Nucleus accumbens (tissue), 56 donors: Measurements from ENCODE around the gene CDKAL1.
"Not testable (repeated sequence)": the region's sequence is repeated elsewhere in the genome, so short reads cannot be mapped to it uniquely, and the experiment has no call there.

Experiments
- DNase-seq, 56 donors: peaks; one replicate each; lab custom pipeline; 2025; lab: John Stamatoyannopoulos, UW

Gene CDKAL1

DNA sequence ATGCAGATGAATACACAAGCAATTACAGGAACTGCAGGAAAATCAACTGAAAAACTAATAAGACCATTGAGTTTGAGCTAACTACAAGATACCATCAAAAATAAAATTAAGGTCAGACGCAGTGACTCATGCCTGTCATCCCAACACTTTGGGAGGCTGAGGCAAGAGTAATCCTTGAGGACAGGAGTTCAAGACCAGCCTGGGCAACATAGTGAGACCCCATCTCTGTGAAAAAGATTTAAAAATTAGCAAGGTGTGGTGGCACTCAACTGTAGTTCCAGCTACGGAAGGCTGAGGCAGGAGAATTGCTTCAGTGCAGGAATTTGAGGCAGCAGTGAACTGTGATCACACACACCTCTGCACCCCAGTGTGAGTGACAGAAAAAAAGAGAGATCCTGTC is 639.4 kb downstream of the CDKAL1 start:
- DNase-seq = no peak

DNA sequence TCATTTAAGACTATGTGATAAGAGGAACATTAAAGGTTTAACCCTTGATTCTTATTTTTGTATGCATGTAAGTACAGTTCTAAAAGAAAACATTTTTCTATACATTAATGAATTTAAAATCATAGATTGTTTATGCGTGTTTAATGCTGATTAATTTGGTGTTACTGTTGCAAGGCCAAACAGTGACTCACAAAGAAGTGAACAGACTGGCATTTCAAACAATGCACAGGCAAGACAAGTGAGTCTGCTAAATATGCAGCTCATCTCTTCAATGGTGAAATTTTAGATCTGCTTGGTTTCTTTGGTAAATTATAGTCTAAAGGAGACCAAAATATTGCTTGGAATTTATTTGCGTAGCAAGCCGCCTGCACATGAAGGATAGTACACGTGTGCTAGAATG is 641.9 kb downstream of the CDKAL1 start:
- no peak for DNase-seq

DNA sequence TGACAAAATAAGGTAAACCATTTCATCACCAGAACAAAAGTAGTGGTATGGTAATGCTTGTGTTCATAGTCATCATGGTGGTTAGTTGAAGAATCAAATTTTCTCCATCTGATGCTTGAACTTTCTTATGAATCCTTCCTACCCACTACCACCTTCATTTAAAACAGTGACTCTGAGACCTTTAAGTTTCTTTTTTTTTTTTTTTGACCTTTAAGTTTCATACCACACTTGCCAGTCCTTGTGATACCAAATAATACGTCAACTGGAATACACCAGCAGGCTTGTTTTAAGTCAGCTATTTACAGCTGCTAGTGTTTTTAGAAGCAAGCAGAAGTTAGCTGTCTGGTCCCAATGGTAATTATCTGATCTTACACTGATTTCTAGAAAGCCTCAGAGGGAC is 645.9 kb downstream of the CDKAL1 start:
- no peak for DNase-seq

DNA sequence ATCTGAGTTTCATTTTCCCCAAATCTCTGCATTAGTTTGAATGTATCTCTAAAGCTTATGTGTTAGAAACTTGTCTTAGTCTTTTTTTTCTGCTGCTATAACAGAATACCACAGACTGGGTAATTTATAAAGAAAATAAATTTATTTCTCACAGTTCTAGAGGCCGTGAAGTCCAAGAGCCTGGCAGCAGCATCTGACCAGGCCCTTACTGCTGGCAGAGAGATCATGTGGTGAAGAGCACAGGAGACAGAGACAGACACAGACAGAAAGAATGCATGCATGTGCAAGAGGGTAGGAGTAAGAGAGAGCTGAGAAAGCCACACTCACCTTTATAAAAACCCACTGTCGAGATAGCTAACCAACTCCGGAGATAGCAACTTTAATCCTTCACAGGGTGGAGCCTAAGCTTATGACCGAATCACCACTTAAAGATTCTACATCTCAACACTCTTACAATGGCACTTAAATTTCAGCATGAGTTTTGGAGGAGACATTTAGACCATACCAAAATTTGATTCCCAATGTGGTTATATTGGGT is 646.6 kb downstream of the CDKAL1 start:
- DNase-seq = no peak

DNA sequence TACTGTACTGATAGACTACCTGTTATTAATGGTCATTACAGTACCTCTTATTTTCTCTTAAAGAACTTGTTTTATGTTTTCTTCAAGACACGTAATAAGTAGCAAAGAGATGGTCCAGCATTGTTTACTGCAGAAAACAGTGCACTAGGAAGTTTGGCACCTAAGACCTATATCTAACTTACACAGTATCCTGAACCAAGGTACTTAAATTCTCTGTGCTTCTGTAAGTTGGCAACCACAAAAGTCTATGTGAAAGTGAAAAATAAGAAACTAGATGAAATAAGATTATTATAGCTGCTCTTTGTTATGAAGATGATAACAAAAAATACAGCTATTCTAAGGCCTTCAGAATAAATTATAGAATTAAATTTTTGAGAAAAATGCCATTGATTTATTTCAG is 647.6 kb downstream of the CDKAL1 start:
- DNase-seq = no peak

DNA sequence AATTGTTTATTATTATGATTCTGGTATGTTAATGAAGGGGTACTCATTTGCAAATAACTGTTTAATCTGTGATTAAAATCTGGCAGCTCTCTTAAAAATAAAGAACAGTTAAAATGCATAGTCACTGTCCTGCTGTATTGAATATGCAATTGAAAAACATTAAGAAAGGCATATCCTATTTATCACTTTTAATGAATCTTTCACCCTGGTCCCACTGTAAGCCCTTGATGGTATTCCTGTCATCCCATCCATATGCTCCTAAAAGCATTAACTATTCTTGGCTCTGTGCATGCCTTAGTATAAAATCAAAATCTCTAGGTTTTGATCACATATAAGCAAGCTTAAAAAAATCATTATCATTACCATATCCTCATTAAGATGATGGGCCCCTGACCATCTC is 648.3 kb downstream of the CDKAL1 start:
- DNase-seq = no peak

DNA sequence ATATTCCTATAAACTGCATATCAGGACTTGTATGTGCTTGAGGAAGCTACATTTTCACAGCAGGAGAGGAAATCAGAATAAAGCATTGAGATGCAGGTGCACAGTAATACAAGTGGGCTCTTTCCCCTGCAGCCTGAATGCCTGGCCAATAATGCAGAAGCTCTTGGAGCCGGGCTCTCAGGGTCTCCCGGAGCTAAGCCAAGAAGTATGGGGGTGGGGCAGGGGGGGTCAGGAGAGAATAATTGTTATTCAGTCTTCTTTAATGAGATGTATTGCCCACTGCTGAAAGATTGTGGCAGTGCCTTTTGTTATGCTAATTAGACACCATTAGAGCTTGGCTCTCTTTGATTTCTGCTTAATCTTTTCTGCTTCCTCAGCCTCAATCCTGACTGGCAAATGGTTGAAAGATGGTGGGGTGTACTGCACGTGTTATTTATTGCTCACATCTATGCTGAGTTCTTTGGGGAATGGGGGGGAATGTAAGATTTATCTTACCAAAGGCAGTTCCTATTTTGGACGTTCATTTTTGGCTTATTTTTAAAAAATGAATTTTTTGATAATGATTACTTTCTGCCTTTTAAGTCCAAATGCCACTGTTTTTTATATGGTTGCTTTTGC is 651.7 kb downstream of the CDKAL1 start:
- peak in 4 of 56 donors; percentile 4 to 37 (median 8) for DNase-seq

DNA sequence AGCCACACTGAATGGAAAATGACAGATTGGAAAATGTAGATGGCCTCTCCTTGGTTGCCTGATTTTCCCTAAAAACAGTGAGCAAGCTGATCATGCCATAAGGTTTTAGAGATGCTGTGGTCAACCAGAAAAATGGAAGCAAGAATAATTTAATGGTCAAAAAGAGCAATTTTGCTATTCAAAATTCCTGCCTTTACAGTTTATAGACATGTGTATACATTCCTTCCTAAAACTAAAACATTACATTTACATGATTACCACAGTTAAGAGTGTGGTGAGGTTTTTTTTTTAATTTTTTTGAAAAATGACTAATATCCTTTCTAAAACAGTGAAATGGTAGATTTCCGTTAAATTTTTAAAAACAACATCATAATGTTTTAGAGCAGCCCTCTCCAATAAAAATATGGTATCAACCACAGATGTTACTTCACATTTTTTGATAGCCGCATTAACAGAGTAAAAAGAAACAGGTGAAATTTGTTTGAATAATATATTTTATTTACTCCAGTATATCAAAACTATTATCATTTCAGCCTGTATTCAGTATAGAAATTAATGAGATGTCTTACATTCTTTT is 652.3 kb downstream of the CDKAL1 start:
- DNase-seq = no peak

DNA sequence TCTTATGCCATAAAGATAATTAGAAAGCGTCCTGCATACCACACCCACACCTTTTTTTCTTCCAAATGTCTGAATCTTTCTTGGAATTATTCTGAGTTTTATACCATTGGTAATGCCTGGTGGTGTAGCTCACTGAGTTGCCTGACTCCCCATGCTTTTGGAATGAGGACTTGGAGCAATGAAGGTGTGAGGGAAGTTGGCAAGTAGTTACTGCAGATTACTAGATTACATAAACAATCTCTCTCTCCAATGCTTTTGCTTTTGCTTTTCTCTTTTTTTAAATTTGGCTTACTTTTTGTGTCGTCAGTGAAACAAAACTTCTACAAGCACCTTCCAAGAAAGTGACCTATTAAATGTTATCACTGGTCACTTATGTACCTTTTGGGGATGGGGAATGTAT is 653.2 kb downstream of the CDKAL1 start:
- no peak for DNase-seq

DNA sequence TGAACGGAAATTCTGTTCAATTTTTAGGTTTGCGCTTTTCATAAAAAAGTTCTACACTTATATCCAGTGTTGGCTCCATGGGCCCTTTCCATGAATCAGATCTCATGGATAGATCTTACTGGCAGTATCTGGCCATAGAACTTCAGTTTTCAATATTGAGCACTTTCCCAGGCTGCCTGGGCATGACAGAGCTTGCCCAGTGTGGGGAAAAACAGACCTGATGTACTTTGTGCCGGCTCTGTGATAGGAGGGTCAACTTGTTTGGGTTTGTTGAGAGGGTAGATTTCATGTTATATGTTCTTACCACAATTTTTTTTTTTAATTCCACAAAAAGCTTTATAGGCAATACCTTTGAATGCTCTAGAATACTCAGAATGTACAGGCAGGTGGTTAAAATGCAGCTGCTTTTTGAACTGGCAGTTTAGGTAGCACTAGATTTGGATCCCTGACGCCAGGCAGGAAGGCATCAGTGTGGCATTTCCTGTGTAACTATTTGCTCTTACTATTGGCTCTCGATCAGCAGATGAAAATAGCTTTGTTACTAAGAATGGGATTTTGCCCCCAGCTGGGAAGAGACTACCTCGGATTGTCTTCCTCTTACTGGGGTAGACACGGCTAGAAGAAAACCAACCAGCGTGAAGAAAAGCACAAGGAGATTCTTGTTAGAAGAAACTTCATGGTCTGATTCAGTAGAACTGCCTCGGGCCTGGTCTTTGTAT is 654.4 kb downstream of the CDKAL1 start:
- DNase-seq = no peak

DNA sequence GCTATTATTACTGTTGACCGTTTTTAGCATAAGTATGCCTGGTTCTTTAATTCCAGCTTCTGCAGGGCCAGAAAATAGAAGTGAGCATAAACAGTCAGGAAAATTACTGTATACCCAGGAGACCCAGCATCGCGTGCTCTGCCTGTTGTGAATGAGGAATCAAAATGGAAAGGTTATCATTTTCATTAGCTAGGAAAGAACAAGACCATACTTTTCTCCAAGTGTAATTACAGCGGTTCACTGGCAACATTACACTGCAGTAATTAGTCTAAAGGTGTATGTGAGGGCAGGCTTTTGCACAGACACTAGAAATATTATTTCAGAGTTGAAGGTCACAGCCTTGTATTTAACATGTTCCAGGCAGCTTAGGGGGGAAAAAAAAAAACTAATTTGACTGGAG is 655.5 kb downstream of the CDKAL1 start:
- no peak for DNase-seq

DNA sequence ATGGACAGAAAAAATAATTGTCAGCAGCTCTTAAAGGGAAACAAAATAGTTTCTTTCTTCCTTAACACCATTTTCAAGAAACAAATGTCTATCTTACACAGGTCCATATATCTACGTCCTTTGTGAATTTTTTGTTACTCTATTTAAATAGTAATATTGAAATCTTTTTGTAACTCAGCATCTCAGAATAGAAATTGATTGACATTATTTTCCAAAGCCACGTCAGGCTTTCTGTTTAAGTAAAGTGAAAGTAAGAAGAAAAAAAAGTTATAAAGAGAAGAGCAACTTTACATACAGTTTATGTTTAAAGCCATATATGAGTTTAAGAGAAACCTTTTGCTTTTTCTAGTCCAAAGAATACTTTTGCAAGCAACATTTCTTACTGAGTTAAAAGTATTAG is 656.4 kb downstream of the CDKAL1 start:
- no peak for DNase-seq

DNA sequence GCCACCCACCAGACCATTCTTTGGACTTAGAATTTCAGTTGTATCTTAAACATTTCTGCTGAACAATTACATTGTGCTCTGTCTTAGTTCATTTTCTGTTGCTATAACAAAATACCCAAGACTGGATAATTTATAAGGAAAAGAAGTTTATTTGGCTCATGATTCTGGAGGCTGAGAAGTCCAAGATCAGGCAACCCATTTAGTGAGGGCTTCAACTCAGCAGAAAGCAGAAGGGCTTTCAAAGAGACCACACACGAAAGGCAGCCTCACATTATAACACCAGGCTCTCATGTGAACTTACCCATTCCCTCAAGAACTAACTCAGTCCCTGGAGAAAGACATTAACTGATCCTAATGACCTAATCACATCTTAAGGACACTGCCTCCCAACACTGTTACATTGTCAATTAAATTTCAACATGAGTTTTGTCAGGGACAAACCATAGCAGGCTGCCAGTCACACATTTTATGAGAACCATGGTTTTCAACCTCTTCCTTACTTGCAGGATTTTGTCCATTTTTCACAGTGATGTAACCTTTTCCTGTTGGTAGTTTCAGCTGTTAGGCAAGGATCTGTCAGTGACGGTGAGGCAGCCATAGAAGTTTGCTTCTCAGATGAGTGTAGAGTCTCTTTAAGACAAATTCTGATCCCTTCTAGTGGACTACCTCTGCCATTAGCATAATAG is 659.7 kb downstream of the CDKAL1 start:
- DNase-seq = no peak

DNA sequence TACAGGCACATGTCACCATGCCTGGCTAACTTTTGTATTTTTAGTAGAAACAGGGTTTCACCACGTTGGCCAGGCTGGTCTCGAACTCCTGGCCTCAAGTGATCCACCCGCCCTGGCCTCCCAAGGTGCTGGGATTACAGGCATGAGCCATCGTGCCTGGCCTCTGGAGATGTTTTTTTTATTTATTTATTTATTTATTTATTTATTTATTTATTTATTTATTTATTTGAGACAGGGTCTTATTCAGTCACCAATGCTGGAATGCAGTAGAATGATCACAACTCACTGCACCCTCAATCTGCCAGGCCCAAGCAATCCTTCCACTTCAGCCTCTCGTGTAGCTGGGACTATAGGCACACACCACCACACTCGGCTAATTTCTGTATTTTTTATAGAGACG is 661.0 kb downstream of the CDKAL1 start:
- DNase-seq = not testable (repeated sequence)

DNA sequence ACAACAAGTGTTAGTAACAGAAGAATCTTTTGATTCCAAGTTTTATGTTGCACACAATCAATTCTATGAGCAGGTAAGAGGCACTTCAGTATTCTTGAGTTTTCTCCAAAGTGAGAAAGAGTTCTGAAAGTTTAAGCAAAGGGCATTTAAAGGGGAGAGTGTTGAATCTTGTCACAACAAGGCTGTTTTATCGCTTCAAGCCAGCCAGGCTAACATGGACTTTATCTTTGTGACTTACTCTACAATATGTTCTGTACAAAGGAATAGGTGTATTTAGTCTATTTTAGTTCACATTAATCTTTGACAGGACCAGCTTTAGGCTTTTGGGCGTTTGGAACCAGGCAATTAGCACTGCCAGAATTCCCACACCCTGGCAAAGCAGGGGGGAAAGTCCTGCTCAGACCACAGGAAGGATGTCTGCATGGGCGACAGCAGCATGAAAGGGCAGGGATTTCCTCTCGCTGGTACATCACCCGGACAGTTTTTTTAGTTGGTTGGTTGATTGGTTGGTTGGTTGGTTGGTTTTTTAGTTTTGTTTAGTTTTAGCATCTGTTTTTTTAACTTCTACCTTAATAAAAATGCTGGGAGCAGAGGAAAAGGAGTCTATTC is 663.9 kb downstream of the CDKAL1 start:
- DNase-seq = no peak

DNA sequence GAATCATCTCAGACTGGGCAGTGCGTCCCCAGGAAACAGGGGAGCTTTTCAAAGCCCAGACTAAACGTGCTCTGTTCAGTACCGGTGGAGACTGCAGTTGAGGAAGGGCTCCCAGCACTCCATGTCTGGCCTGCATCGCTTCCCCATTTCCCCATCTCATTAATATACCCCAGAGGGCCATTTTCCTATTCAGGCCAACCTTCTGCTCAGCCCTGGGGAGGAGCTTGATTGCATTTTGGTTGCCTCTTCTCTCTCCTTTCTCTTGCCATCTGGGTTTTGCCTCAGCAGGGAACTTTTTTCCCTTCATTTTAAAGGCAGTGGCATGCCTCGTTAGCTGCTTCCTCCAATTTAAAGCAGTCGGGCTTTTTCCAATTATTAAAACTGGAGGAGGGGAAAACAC is 665.0 kb downstream of the CDKAL1 start:
- no peak for DNase-seq

DNA sequence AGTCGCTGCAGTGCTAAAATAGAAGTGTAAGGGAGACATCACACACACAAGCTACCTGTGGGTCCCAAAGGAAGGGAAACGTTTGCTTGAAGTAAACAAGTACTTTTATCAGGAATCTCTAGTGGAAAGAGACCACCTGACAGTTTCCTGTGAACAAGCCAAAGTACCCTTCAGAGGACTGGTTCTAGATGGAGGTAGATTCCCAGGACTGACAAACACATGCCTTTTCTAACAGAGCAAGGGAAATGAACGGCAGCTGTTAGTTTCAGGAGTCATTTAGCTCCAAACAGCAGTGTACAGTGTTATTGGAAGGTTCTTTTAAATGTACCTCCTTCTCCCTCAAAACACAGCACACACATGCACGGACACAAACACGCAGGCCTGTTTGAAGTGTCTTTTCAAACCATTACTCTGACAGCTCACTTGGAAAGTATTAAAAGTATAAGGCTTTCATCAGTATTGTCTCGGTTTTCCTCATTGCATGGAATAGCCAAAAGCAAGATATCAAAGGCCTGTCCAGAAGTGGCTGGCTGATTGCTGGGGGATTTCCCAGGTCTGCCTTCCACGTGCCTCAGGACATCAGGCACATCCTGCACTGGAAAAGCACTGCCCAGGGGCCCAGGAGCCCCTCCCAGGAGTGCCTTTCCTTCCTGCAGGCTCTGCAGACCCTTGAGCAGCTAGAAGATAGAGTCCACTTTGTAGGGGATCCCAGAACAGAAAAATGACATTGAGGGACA is 666.0 kb downstream of the CDKAL1 start:
- no peak for DNase-seq

DNA sequence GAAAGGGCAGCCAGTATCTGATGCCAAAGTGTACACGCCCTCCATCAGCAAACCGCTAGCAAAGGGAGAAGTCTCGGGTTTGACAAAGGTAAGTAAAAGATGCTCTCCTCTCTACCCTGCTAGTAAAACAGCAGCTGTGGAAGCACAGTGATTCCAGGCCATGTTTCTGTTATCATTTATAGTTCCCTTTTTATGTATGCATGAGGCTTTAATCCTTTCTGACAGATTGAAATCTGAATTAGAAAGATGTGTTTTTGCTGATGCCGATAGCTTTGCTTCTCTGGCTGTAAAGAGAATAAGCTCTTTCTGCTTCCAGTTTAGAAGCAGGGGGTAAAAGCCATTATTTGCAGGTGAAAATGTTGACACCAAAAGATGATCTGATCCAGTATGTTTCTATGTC is 666.9 kb downstream of the CDKAL1 start:
- DNase-seq = no peak

DNA sequence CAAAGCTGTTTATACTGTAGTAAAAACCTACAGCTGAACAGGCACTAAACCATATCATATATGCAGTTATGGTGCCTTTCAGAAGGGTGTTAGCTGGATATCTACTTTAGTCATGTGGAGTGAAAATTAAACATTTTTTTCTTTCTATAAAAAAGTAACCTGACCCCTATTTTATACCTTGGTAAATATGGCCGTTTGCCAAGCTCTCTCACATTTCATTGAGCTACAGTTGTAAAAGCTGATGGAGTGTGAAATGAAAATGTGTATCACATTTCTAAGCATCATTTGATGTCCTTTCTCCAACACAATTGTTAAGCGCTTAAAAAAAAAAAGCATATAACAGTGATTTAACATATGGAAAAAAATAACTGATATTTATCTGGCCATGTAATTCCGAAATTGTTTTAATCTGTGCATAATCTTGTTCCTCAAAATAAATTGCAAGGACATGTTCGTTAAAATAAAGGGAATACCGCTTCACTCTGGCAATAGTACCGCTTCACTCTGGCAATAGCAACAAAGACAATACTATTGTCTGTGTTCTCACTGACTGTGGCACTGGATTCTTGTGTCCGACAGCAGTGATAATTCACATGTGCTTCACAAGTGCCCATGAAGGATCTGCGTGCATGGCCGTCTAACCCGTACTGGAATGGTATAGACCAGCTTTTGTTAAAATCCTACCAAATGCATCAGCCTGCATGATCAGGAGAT is 667.5 kb downstream of the CDKAL1 start:
- no peak for DNase-seq

DNA sequence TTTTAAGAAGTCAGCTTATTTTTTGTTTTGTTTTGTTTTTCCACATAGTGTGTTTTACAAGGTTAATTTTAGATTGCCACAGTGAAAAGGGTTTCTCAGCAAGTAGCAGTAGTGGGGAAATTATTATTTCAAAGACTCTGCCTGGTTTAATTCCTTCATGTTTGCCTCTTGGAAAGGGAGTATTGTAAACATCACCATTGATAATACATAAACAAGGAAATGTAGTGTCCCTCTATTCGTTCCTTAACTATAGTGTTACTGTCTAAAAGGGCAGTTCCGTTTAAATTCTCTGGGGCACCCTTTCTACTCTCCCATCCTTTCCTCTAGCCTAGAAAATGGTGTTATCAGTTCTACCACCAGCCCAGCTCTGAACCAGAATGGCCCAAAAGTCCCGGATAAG is 668.3 kb downstream of the CDKAL1 start:
- DNase-seq = no peak
